Right lung (tissue), 5 donors: ENCODE data around the gene PRDM5. TPM values are rescaled to one million over a fixed set of nuclear protein-coding genes. Genes with fewer than 3 reads are reported as not detected.

Experiments used
- DNase-seq, 2 donors: peaks; one replicate each; pipeline ENCODE4 v3.0.0-alpha.2; 2013
- polyA plus RNA-seq, 5 donors: library from polyadenylated mRNA; unstranded; fragments of 120-200 nt; gene quantifications; one replicate each; pipeline versions ENCODE4 v1.2.1 to v1.2.3, GENCODE V29; 2013; ENCODE audit warnings: inconsistent platforms in 1 of 5, low replicate concordance in 1 of 5; ENCODE audit not compliant: insufficient read length in 5 of 5, insufficient read depth in 1 of 5

PRDM5 gene
- polyA plus RNA-seq, 5 donors = 21.2 to 40.2 (median 31.4) TPM

- no peak for DNase-seq
Observed at GRCh38 chr4:120821977-120822376, 100.5 kb downstream of the PRDM5 start.

GRCh38 chr4:120821029-120821428 lies 101.5 kb downstream of the PRDM5 start:
- no peak for DNase-seq

- no peak for DNase-seq
Observed at GRCh38 chr4:120819805-120820437, 102.6 kb downstream of the PRDM5 start.

GRCh38 chr4:120816296-120816965 lies 106.1 kb downstream of the PRDM5 start:
- DNase-seq = no peak

- no peak for DNase-seq
Observed at GRCh38 chr4:120815361-120815760, 107.2 kb downstream of the PRDM5 start.

GRCh38 chr4:120814886-120815285 lies 107.6 kb downstream of the PRDM5 start:
- no peak for DNase-seq

- DNase-seq = no peak
Observed at GRCh38 chr4:120812216-120812615, 110.3 kb downstream of the PRDM5 start.

- DNase-seq = no peak
Observed at GRCh38 chr4:120809518-120809917, 113.0 kb downstream of the PRDM5 start.

GRCh38 chr4:120808475-120809141 lies 113.9 kb downstream of the PRDM5 start:
- DNase-seq = no peak

- DNase-seq = no peak
Observed at GRCh38 chr4:120801137-120801758, 121.3 kb downstream of the PRDM5 start.

GRCh38 chr4:120798570-120798969 lies 124.0 kb downstream of the PRDM5 start:
- DNase-seq = no peak

GRCh38 chr4:120796271-120796670 lies 126.3 kb downstream of the PRDM5 start:
- no peak for DNase-seq

- no peak for DNase-seq
Observed at GRCh38 chr4:120785202-120785601, 137.3 kb downstream of the PRDM5 start.

GRCh38 chr4:120777459-120777858 lies 145.1 kb downstream of the PRDM5 start:
- peak in 1 of 2 donors; percentile 41 for DNase-seq

GRCh38 chr4:120775431-120775830 lies 147.1 kb downstream of the PRDM5 start:
- DNase-seq = no peak

GRCh38 chr4:120773641-120774040 lies 148.9 kb downstream of the PRDM5 start:
- no peak for DNase-seq

GRCh38 chr4:120771907-120772306 lies 150.6 kb downstream of the PRDM5 start:
- no peak for DNase-seq

GRCh38 chr4:120770897-120771296 lies 151.6 kb downstream of the PRDM5 start:
- DNase-seq = no peak

GRCh38 chr4:120769227-120769626 lies 153.3 kb downstream of the PRDM5 start:
- DNase-seq = no peak

GRCh38 chr4:120765260-120765680 lies 157.3 kb downstream of the PRDM5 start:
- no peak for DNase-seq

- no peak for DNase-seq
Observed at GRCh38 chr4:120763650-120764049, 158.9 kb downstream of the PRDM5 start.

GRCh38 chr4:120761070-120761469 lies 161.5 kb downstream of the PRDM5 start:
- DNase-seq = no peak

GRCh38 chr4:120760047-120760446 lies 162.5 kb downstream of the PRDM5 start:
- DNase-seq = no peak
